Measurements from ENCODE around the gene PLK3.
"Not testable (repeated sequence)": the region's sequence is repeated elsewhere in the genome, so short reads cannot be mapped to it uniquely, and the experiment has no call there.

The PLK3 gene

DNA sequence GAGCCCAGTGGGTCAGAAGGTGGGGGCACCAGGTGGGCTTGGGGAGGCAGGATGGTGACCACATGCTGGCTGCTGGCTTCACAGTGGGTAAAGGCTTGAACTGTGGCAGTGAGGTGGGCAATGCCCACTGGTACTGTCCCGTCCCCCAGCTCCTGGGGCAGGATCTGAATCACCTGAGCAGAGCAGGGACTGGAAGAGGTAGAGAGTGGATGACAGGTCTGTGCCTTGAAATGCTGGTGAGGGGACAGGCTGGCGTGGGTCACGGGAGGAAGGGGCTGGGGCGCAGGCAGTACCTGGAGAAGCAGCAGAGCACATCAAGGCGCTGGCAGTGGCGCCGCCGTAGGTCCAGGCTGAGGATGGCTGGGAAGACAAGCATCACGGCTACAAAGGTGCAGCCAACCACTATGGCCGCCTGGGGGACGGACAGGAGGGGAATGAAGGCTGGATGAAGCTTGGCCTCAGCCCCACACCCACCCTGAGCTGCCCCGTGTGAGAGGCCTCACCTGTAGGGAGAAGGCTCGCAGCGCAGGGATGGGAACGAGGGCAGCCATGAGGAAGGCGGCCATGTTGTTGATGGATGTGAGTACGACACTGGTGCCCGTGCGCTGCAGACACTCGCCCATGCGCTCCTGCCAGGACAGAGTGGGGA, 27.9 kb downstream of the PLK3 start:
- no peak for DNase-seq (ENCODE audit: low read depth)

DNA sequence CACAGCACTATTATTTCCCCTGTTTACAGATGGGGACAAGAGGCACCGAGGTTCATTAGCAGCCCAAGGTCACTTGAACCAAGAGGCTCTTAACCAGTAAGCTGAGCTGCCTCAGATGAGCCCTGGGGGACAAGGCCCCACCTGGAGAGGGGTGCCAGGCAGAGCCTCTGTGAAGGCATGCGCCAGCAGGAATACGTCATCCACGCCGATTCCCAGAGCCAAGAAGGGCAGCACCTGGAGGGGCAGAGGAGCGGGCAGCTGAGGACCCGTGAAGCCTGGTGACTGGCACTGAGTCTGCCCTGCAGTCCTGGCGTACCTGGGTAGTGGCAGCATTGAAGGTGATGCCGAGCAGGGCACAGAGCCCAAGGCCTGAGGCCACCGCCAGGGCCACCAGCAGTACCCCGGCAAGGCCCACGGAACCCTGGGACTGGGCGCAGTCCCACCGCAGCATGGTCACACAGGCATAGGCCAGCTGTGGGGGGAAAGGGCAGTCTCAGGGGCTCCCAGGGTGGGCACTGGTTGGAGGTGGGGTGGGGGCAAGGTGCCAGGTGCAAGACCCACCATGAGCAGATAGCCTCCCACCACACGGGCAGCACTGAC, 28.8 kb downstream of the PLK3 start:
- no peak for DNase-seq (ENCODE audit: low read depth)

DNA sequence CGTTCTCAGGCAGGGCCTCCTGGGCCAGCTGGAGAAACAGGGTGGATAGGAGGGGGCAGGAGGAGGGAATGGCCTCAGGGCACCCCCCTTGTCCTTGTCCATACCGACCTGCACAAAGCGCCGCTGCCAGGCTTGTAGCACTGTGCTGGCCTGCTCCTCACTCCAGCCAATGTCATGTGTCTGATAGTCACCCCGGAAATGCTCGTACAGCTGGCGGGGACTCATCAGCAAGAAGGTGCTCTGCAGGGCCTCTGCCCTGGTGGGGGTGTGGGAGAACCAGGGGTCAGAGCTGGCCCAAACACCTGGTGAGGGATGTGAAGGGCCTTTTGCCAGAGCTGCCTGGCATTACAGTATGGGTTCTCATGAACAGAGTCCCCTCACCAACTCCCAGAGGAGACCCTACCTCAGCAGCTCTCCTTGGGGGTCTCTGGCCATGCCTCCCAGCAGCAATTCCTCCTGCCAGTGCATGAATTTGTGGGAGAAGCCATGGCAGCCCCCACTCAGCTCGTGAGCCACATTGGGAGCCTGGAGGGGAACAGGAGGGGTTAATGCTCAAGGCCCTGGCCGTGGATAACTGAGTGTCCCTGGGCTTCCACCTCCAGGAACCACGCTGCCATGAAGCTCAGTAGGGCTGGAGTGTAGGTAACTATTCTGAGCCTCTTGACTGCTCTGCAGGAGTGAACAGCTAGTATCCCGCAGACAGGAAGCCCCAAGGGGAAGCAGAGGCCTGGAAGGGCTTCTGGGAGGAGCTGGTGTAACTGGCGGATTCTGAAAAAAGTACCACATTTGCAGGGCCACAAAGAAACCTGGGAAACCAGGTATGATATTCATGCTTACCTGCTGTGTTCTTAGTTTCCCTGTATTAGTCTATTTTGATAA, 29.6 kb downstream of the PLK3 start:
- DNase-seq (ENCODE audit: low read depth) = no peak

DNA sequence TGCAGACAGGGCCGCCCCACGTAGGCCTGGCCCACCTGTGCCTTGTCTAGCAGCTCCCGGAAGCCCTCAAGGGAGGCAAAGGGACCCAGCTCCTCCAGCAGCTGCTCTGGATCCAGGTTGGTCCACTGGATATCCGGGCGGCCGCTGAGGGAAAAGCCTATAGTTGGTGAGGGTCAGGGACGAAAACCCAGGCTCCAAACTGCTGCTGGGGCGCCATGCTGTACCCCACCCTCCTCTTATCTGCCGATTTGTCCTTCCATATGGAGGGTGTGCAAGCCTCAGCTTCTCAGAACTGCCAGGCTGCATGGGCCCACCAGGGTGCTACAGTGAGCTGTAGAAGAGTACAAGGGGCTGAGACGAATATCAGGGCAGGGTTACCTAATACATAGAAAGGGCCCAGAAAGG, 30.7 kb downstream of the PLK3 start:
- DNase-seq (ENCODE audit: low read depth) = no peak

DNA sequence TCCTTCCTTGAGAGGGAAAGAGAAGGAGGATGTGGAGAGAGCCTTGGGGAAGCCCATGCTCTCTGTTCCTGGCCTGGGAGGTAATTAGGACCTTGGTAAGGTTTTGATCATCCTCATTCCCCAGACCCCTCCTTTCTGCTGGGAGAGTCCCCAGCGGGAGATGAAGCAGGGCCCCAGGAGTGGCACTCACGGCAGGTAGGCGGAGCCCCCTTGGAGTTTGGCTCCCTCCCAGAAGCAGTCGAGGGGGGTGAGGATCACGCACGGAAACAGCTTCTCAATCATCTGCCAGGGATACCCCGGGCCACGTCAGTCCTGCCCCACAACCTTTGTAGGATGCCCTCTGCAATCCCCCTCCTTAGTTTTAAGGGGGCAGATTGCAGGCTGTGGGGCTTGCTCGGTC, 31.3 kb downstream of the PLK3 start:
- no peak for DNase-seq (ENCODE audit: low read depth)

DNA sequence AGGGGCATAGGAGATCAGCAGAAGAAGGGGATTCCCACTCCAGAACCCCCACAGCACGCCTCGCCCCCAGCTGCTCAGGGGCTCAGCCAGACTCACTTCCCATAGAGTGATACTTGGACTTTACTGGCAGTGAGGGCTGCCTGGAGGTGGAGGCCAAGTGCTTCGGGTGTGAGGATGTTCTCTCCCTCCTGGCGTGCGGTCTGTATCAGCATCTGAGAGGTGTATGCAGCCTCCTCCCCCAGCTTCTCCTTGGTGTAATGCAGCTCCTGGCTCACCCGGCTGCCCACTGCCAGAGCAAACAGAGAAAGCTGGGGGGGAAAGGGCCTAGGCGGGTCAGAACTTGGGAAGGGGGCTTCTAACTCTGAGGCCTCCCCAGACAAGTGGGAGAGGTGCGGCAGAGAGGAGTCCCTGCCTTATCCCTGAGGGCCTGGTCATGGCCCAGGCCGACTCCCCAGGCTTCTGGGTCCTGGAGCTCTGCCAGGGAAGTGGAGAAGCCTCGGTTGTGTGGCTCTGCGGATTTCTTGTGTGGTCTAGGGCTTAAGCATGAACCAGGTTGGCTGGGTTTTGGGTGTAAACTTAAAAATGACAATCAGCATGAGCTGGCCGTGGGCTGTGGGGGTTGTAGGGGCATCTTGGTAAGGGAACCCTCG, 32.0 kb downstream of the PLK3 start:
- no peak for DNase-seq (ENCODE audit: low read depth)

DNA sequence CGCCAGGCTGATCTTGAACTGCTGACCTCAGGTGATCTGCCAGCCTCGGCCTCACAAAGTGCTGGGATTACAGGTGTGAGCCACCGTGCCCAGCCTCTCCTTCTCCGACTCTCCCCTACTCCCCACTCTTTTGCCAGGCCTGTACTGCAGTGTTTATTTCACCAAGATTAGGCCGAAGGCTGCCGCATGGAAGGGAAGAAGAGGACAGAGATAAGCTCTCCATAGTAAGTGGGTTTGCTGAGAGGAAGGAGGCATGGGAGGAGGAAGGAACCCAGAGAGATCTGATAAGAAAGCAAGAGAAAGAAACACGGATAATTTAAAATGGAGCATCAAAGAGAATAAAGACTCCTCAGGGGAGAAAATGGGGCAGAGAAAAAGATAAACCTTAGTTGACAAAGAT, 34.2 kb downstream of the PLK3 start:
- DNase-seq (ENCODE audit: low read depth) = no peak

DNA sequence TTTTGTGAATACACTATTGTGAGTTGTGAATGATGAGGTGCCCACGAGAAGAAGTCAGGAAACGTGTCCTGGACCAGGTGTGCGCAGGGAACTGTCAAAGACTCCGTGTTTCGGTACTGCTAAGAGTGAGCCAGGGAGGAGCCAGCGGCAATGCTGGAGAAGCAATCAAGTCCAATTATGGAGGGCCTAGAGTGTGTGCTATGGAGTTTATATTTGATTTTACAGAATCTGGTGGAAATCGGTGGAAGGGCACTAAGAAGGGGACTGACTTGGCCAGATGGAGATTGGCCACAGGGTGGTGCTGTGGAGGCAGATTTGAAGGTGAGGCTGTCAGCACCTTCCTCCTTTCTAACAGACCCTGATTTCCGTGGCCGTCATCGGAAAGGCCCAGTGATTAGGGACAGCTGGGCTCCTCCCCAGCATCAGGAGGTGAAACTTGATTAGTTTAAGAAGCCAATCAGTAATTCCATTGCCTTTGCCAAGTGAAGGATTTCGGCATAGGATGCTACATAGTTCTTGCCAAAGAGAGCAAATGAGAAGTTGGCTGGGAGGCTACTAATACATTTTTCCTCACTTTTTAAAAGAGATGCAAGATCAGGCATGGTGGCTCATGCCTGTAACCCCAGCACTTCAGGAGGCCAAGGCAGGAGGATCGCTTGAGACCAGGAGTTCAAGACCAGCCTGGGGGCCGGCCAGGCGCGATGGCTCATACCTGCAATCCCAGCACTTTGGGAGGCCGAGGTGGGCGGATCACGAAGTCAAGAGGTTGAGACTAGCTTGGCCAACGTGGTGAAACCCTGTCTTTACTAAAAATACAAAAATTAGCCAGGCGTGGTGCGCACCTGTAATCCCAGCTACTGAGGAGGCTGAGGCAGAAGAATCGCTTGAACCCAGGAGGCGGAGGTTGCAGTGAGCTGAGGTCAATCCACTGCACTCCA, 35.8 kb downstream of the PLK3 start:
- DNase-seq (ENCODE audit: low read depth) = peak; percentile 58

DNA sequence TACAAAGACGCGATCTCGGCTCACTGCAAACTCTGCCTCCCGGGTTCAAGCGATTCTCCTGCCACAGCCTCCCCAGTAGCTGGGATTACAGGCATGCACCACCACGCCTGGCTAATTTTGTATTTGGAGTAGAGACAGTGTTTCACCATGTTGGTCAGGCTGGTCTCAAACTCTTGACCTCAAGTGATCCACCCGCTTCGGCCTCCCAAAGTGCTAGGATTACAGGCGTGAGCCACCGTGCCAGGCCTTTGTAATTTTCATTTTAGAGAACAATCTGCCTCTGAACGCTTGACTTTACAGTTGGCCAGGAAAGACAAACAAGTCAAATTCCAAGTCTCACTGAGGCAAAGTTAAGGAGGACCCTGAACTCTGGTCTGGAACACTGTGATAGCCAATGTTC, 38.1 kb downstream of the PLK3 start:
- not testable (repeated sequence) for DNase-seq (ENCODE audit: low read depth)

DNA sequence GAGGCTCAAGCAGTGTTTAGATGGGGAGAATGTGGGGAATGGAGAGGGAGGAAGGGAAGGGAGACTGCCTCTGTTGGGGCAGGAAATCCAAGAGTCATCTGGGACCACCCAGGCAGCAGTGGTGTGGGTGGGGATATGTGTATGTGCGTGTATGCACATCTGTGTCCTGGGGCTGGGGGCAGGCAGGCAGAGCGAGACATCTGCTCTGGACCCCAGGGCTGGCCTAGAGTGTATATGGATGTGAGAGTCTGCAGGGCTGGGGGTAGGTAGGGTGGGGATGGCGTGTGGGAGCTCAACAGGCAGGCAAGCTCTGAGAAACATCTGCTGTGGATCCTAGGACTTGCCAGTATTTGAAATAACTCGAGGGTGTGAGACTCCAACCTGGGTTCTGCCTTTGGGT, 39.4 kb downstream of the PLK3 start:
- DNase-seq (ENCODE audit: low read depth) = no peak

DNA sequence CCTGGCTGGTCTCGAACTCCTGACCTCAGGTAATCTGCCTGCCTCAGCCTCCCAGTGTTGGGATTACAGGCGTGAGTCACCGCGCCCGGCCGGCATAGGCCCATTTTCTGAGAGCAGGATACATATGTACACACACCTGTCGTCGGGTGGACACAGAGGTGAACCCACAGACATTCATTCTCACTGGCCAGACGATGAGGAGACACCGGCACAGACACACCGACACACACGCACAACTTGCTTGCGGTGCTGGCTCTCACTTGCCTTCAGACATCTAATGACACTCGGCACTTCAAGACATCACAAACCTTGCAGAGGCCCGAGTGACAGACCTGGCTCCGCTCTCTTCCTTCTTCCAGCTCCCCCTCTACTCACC, 42.3 kb downstream of the PLK3 start:
- no peak for DNase-seq (ENCODE audit: low read depth)

DNA sequence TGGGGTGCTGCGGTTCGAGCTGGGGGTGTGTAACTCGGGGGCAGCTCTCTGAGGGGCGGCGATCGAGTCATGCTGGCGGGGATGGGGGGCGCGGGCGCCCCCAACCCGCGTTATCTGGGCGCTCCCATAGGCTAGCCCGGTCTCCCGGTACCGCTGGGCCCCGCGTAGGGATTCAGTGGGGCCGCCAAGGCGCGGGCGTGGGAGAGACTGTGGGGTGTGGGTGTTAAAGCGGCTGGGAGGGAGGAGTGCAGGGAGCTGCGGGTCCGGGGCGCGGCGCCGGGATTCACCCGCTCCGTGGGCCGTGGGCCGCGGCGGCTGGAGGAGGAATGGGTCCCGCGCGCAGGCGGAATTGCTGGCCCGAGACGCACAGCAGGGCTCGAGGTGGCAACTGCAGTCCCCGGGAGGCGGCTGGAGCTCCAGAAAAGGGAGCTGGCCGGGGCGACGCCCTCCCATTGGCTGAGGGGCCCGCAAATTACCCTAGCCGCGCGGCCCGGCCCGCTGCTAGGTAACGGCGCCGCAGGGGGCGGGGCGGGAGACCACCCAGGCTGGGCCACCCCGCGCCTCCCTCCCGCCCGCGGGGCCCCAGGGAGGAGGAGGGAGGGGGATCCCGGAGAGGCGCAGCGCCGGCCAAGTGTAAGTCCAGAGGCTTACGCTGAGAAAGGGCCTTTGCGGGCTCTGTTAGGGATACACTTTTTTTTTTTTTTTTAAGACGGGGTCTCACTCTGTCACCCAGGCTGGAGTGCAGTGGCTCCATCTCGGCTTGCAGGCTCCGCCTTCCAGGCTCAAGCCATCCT, 42.9 kb downstream of the PLK3 start, which contains the start of gene PTCH2:
PTCH2 (minus strand) TSS at position 392 of the 794 bp plus-strand sequence; CDS start at position 71, 321 bp downstream.
- DNase-seq (ENCODE audit: low read depth) = no peak

DNA sequence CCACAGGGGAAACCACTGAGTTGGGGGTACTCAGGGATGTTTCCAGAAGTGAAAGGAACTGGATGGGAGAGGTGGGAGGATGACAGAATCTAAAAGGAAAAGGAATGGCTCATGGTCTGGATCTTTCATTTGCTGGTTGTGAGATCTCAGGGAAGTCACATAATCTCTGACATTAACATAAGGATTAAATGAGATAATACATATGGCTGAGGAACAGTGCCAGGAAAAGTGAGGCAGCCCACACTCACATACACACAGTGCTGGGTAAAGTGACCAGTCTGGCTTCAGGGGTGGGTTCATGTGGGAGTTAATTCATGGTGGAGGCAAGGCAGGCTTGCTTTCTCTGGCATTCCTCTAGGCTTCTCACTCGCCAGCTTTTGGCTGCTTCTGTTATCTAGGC, 46.8 kb downstream of the PLK3 start:
- no peak for DNase-seq (ENCODE audit: low read depth)

DNA sequence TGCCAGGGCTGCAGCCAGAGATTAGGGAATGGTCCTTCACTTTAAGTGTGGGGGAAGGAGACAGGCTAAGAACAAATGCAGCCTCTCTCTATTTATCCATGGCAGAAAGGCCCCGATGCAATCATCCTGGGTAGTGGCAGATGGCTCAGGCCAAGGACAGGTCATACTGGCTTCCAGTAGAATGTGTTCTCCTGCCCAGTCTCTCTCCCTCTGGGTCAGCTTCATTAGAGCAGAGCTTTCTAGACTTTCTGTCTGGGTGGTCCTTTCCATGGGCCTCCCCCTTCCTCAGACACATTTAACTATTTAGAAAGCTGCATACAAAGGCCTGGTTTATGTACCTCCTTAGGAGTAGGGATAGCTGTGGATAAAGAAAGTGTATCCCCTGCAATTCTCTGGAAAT, 47.7 kb downstream of the PLK3 start:
- DNase-seq (ENCODE audit: low read depth) = no peak

DNA sequence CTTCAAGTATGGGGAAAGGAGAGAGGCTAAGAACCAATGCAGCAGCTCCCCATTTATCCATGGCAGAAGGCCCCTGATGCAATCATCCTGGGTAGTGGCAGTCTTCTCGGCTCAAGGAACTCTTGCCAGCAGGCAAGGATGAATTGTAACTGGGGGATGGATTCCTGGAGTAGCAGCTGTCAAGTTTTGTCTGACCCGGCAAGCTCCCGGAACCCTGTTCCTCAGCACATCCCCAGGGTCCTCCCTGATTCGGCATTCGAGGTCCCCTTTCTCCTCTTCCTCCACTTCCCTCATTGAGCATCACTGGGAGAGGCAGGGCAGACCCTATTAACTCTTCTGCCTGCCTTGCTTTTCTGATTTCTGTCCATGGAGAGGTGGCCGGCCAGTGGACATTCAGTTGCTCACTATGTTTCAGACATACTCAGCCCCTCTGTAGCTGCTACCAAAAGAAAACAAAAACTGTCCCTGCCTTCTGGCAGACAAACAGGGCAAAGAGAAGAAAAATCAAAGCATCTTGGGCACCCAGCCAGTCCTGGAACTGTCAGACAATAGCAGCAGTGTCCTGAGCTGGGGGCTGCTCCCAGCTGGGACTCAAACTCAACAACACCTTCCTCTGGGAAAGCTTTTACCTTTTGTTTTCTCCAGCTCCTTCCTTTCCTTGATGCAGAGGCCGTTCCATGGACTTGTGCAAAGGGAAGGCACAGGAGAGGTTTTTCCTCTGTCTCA, 48.4 kb downstream of the PLK3 start:
- DNase-seq (ENCODE audit: low read depth) = no peak

DNA sequence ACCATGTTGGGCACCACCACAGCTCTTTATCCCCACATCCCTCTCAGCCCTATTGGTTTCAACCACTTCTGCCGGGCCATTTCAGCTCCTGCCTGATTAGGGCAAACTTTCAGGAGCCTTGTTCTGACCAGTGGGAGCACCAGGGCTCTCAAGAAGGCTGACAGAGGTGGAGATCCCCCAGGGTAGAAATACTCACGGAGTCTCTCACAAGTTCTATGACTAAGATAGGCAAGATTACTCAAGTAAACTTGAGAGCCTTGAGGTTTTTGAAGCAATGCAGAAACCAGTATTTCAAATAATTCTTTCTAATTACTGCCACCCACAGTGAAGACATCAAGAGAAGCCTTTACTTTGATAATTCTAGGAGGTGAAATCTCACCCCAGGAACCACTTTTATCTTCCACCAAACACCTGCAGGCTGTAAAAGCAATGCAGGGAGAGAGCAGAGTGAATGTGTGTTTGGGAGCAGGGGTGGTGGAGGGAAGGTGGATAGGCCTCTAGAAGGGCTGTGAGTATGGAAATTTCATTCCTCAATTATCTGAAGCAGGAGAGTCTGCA, 49.5 kb downstream of the PLK3 start:
- no peak for DNase-seq (ENCODE audit: low read depth)

DNA sequence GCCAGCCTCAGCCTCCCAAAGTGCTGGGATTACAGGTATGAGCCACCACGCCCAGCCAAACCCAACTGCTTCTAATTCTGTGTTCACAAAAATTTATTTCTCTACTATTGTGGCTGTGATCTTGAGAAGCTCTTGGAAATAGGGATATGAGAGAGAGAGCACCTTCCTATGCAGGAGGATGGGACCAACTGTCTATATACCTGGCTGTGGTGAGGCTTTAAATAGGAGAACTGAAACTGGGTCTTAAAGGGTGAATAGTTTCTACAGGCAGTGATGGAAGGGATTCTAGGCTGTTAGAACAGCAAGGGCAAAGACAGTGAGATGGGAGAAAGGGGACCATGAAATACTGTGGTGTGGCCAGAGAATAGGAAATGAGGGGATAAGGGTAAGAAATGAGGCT, 51.1 kb downstream of the PLK3 start:
- DNase-seq (ENCODE audit: low read depth) = no peak

DNA sequence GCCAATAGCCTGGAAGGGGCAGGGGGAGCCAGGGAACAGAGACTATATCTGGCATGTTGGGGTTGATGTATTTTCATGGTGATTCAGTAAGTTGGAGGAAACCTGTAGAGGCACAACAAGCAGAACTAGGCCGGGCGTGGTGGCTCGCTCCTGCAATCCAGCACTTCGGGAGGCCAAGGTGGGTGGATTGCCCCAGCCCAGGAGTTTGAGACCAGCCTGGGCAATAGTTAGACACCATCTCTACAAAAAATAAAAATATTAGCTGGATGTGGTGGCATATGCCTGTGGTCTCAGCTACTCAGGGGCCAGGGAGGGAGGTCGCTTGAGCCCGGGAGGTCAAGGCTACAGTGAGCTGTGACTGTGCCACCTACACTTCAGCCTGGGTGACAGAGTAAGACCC, 53.0 kb downstream of the PLK3 start:
- DNase-seq (ENCODE audit: low read depth) = no peak

DNA sequence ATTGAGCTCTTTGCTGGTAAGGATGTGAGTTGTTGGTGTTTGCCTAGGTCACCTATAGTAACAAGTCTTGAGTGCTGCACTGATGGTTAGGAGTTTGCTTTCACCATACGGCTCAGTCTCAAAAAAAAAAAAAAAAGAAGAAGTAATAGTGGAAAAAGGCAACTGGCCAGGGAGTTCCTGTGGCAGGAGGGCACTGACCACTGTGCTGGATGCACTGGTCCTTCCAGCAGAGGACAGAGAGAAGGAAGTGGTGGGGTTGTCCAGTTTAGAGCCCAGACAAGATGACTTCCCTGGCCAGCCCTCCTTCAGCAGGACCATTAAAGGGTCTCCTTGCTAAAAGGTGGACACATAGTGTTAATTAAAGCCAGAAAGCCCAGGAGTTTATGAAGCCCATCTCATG, 54.8 kb downstream of the PLK3 start:
- no peak for DNase-seq (ENCODE audit: low read depth)
